ENCODE results near the gene SEC14L1.
"Not testable (repeated sequence)": the region's sequence is repeated elsewhere in the genome, so short reads cannot be mapped to it uniquely, and the experiment has no call there.

SEC14L1 gene

DNA sequence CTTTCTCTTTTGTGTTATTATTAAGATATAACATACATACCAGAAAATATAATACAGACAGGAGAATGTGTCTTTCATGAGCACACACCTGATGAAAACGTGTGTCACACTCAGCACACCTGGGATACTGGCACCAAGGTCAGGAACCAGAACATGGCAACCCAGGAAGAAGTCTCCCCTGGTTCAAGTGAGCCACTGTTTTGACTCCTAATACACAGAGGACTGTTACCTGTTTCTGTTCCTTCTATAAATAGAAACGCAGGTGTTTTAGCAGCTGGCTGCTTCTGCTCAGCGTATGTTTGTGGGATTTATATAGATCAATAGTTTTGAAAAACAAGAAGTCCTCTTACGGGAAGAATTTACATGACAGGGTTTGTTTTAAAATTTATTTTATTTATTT, 3.5 kb downstream of the SEC14L1 start:
- no peak for DNase-seq

DNA sequence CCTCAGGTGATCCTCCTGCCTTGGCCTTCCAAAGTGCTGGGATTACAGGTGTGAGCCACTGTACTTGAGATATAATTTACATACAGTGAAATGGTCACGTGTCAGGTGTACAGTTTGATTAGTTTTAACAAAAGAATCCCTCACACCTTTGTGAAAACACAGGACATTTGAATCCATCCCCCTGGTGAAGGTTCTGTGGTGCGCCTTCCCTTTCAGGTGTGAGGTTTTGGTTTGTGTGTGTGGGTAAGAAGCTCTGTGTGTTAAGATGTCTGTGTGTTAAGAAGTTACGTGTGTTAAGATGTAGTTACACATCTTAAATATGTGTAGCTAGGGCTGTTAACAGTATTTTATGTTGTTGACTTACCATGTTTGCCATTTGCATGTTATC, 4.4 kb downstream of the SEC14L1 start:
- DNase-seq: no peak

- peak; percentile 85 for DNase-seq
Observed at GRCh38 chr17:77145612-77146245, 5.0 kb downstream of the SEC14L1 start.

DNA sequence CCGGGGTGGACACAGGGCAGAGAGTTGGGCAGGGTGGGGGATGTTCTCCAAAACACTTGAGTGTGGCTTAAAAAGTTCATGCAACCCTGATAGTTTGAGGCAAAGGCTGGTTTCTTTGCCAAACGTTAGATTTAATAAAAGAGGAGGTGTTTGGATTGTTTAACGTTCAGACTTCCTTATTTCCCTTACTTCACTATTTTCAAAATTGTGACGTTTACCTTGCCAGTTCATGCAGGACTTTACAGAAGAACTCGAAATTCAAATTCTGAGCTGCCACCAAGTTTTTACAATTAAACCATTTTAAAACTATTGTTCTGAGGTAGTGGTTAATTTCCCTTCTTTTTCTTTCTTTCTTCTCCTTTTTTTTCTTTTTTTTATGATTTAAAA, 5.5 kb downstream of the SEC14L1 start:
- no peak for DNase-seq

- DNase-seq: no peak
Observed at GRCh38 chr17:77146882-77147281, 6.1 kb downstream of the SEC14L1 start.

GRCh38 chr17:77147357-77147801, 6.6 kb downstream of the SEC14L1 start:
- no peak for DNase-seq

GRCh38 chr17:77148077-77148939, 7.5 kb downstream of the SEC14L1 start:
- no peak for DNase-seq

DNA sequence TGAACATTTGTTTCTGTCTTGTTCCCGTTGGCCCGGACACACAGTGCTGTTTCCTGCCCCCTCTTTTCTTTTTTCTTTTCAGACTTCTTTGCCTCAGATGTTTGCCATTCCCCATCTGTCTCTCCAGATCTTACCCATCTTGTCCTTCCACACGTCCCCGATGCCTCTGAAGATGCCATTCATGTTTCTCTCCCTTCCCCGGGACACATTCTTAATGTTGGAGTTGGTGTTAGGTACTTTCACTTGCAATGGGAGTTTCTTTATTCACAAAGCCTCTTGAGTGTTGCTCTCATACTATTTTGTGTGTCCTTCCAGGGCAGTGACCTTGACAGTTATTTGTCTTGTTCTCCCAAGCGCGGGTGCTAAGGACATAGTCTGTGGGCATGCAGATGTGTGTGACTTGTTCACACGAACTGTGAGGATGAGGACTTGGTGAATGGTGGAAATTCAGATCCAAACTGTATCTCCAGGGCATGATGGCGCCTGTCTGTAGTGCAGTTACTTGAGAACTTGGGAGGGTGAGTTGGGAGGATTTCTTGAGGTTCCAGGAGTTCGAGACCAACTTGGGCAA, 8.3 kb downstream of the SEC14L1 start:
- no peak for DNase-seq

- DNase-seq: no peak
Observed at GRCh38 chr17:77150196-77150595, 9.4 kb downstream of the SEC14L1 start.

DNA sequence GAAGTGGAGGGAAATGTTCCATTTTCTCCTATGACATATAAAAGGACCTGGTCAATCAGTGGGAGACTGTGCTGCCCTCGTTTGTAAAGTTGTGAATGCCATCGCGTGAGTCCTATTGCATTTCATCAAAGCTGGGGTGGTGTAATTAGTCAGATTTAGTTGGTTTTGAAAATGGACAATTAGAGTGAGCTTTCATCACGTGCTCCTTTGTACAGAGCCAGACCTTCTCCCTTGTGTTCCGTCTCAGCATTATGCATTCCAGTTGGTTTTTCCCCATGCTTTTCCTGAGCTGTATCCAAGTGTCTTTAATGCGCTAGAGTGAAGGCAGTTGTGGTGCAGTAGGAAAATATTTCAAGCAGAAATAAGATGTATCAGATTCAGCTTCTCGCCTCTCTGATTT, 10.4 kb downstream of the SEC14L1 start:
- no peak for DNase-seq

- not testable (repeated sequence) for DNase-seq
Observed at GRCh38 chr17:77152056-77152455, 11.3 kb downstream of the SEC14L1 start.

DNA sequence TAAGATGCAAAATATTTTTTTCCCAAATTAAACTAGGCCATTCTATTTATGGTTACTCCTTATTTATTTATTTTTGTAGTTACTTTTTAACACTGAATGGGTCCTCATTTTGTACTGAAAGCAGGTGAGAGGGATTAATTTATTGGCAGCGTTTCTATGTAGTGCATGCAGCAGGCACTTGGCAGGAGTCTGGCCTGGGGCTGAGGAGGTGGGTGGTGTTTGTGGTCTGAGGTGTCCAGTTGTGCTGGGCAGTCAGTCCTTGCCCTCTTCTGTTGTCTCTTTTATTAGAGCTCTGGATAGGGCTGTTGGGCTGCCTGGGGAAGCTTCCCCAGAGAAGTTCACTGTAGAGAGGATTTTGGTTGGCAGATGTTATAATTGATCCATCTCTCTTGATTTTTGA, 12.7 kb downstream of the SEC14L1 start:
- DNase-seq: no peak

DNA sequence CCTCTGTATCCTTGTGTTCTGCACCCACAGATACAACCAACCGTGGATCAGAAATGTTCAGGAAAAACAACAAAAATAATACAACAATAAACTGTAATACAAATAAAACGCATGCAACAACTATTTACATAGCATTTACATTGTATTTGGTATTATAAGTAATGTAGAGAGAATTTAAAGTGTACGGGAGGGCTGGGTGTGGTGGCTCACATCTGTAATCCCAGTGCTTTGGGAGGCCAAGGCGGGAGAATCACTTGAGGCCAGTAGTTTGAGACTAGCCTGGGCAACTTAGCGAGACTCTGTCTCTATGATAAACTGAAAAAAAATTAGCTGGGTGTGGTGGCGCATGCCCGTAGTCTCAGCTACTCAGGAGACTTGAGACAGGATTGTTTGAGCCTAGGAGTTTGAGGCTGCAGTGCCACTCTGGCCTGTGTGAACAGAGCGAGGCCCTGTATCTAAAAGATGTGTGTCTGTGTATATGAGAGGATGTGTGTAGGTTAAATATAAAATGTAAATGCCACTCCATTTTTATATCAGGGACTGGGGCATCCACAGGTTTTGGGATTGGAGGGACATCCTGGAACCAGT, 13.3 kb downstream of the SEC14L1 start:
- no peak for DNase-seq

DNA sequence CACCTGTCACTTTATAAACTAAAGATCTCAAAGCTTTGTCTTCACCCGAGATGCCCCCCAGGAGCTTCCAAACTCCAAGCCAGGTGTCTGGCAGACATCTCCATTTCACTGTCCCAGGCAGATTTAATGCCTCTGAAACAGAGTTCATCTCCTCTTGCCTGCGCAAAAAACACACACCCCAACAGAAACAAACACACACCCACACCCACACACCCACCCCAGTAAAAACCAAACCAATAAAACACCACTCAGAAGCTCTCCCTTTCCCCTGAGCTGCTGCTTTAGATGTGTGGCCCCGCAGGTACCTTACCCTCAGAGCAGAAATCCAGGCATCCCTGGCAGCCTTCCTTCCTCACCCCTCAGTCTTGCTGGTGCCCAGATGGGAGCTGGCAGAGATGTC, 14.4 kb downstream of the SEC14L1 start:
- DNase-seq: no peak

DNA sequence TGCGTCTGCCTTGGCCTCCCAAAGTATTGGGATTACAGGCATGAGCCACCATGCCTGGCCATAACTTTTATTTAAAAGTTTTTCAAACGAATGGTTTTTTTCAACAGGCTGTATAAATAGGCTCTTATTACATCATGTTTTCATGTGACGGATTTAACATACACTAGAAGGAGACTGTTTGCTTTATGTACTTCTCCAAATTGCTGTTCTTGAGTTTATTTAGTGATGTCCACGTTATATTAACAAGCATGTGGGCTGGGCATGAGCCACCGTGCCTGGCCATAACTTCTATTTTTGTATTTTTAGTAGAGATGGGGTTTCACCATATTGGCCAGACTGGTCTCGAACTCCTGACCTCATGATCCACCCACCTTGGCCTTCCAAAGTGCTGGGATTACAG, 17.0 kb downstream of the SEC14L1 start:
- DNase-seq: peak; percentile 56

- no peak for DNase-seq
Observed at GRCh38 chr17:77160091-77160874, 19.5 kb downstream of the SEC14L1 start.

DNA sequence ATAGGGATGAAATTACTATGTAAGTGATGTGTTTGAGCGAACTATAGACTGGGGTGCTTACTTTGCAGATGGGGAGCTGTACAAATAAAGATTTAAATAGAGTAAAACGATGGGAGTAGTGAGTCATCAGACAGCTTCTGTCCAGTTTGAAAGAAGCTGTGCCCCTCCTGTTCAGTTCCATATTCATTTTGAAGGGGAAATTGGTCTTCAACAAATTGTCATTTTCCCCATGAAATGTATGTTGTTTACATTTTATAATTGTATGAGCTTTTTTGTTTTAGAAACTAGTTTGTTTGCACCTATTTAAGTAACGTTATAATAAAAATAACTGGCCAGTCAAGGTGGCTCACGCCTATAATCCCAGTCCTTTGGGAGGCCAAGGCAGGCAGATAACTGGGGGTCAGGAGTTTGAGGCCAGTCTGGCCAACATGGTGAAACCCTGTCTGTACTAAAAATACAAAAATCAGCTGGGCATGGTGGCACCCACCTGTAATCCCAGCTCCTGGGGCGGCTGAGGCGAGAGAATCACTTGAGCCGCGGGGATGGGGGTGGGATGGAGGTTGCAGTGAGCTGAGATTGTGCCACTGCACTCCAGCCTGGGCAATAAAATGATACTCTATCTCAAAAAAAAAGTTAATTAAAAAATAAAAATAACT, 20.2 kb downstream of the SEC14L1 start:
- no peak for DNase-seq

GRCh38 chr17:77161953-77162352, 21.2 kb downstream of the SEC14L1 start:
- no peak for DNase-seq

DNA sequence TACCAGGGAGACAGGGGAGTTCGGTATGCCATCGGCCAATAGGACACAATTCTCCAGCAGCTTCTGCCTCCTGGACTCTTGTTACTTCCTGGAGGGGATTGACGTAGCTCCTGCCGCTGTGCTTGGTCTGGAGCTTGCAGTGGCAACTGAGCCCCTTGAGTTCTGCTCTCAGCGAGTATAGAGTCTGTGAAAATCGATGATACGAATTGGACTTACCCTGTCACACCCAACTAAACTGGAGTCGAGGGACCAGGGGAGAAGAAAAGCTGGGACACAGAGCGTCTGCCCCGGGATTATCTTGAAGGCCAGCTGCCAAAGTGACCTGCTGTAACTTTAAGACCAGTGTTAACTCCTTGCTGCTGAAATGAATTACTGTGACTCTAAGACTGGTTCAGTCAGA, 22.2 kb downstream of the SEC14L1 start:
- DNase-seq: no peak

DNA sequence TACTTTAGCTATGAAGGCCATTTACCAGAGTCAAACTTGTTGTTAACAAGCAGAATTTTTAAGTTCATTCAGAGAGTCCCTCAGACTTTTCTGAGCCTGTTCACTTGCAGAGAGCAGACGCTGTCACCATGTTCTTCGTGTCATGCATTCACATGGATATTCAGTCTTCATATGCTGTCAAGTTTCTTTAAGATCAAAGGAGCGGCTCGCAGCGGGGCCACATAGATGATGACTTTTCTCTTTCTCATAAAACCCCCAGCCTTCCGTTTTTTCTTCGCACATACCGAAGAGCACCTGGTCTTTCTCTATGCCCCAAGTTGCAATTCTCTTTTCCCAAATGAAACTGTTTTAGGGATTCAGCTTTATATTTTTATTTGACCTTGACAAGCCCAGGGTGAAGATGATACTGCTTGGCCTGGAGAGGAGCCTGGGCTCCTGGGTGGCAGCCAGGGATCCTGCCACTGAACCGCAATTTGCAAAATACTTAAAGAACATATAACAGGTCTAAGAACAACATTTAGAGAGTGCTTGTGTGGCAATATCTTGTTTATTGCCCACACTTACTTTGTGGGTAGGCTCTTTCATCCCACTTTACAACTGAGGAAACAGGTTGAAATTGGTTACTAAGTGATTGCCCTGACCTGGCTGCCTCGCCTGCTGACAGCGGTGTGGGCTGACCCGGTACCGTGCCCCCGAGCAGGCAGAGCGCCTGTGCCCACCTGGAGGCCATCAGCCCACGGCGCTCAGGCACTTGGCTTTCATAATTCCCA, 22.9 kb downstream of the SEC14L1 start:
- DNase-seq: no peak

DNA sequence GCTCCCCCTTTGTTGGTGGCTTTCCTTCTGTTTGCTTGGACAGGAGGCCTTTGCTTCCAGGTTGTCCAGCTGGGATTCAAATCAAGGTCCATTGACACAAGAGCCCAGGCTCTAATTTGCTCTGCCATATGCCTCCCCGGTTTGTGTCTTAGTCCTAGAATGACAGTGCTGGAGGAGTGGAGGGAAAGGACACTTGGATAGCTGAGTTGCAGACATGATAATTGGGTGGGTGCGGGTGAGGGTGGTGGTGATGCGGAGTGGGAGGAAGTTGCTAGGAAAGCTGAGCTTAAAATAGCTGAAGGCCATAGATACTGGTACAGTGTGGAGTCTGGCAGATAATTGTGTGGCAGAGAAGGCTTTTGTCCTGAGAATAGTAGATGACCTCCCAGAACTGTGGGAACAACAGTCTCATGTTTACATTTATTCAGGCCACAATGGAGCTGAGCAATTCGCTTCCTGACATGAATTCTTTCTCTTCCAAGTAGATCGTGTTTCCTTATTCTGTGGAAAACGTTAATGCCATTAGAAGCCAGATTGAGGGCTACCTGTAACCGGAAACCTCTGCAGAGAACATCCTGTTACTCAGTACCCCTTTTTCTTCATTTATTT, 23.8 kb downstream of the SEC14L1 start:
- DNase-seq: no peak
